Natural killer cell (primary cell): ENCODE results near the gene SLC17A2. TPM values are rescaled to one million over a fixed set of nuclear protein-coding genes. Genes with fewer than 3 reads are reported as not detected.

Experiments used
- ATAC-seq, 3 donors: fragments of 150-1000 bp in 2 of 3; fragments of 200-7000 bp in 1 of 3; cut with Tn5 transposase; 1 replicate in 1 of 3; 2 replicates in 2 of 3; pipeline ENCODE4 v1.10.0; 2021; ENCODE audit warnings: mild to moderate bottlenecking in 2 of 3, moderate library complexity in 2 of 3
- DNase-seq, 2 donors: peaks; one replicate each; pipeline versions ENCODE4 v3.0.0 to v3.0.0-alpha.2; 2013 to 2021; ENCODE audit warnings: mixed read lengths in 1 of 2
- H3K27ac ChIP-seq: one replicate; pipeline ENCODE4 v1.5.1; 2013; ENCODE audit warnings: mild to moderate bottlenecking, low read length
- H3K27me3 ChIP-seq: one replicate; pipeline ENCODE4 v1.6.1; 2013; ENCODE audit warnings: low read length; ENCODE audit not compliant: control insufficient read depth, insufficient read depth
- H3K36me3 ChIP-seq: one replicate; pipeline ENCODE4 v1.6.1; 2013; ENCODE audit warnings: low read length; ENCODE audit not compliant: control insufficient read depth, insufficient read depth
- H3K4me1 ChIP-seq: one replicate; pipeline ENCODE4 v1.6.1; 2013; ENCODE audit warnings: low read length; ENCODE audit not compliant: control insufficient read depth, insufficient read depth
- H3K4me3 ChIP-seq: one replicate; pipeline ENCODE4 v1.5.1; 2013; ENCODE audit warnings: low read length
- H3K9me3 ChIP-seq: one replicate; pipeline ENCODE4 v1.6.1; 2013; ENCODE audit warnings: low read length; ENCODE audit not compliant: control insufficient read depth, insufficient read depth
- H3K27ac Mint-ChIP-seq, 2 donors: one replicate each; pipeline ENCODE4 v1.8.0; 2022; ENCODE audit warnings: mild to moderate bottlenecking in 2 of 2, mixed read lengths in 2 of 2, moderate library complexity in 1 of 2
- H3K27me3 Mint-ChIP-seq, 2 donors: one replicate each; pipeline ENCODE4 v1.8.0; 2022; ENCODE audit warnings: low read depth in 2 of 2, mixed read lengths in 2 of 2
- H3K36me3 Mint-ChIP-seq: one replicate; pipeline ENCODE4 v1.8.0; 2022; ENCODE audit warnings: mixed read lengths
- H3K4me1 Mint-ChIP-seq, 2 donors: one replicate each; pipeline ENCODE4 v1.8.0; 2022; ENCODE audit warnings: mixed read lengths in 2 of 2
- H3K4me3 Mint-ChIP-seq: one replicate; pipeline ENCODE4 v1.8.0; 2022; ENCODE audit warnings: mild to moderate bottlenecking, moderate library complexity, mixed read lengths
- H3K9me3 Mint-ChIP-seq, 2 donors: one replicate each; pipeline ENCODE4 v1.8.0; 2022; ENCODE audit warnings: mixed read lengths in 2 of 2
- WGBS: methylation state at CpG from one replicate; pipeline ENCODE4 v1.1.7; 2013; ENCODE audit warnings: missing lambda C conversion rate; ENCODE audit not compliant: insufficient coverage; 5-methylcytosine and 5-hydroxymethylcytosine counted together
- intact Hi-C: fragments of 100-400 bp; cut with micrococcal nuclease; formaldehyde crosslinking; loops from one replicate; pipeline ENCODE4 v1.14.2; 2022
- total RNA-seq, 4 donors: library from RNA; stranded (reverse); fragments of 120-200 nt in 1 of 4; gene quantifications; one replicate each; pipeline versions ENCODE4 v1.2.3 to v1.2.4, GENCODE V29; 2013 to 2022
- TF ChIP-seq, protein P1 (sequence below): fragments of 200-600 bp; IDR thresholded peaks from one replicate; pipeline ENCODE4 v1.8.0; 2022; ENCODE audit warnings: antibody characterized with exemption

Gene SLC17A2
- total RNA-seq, 3 donors from 2014 or later (not counting 1 experiment from before 2014, with no cell fraction given): not detected

DNA sequence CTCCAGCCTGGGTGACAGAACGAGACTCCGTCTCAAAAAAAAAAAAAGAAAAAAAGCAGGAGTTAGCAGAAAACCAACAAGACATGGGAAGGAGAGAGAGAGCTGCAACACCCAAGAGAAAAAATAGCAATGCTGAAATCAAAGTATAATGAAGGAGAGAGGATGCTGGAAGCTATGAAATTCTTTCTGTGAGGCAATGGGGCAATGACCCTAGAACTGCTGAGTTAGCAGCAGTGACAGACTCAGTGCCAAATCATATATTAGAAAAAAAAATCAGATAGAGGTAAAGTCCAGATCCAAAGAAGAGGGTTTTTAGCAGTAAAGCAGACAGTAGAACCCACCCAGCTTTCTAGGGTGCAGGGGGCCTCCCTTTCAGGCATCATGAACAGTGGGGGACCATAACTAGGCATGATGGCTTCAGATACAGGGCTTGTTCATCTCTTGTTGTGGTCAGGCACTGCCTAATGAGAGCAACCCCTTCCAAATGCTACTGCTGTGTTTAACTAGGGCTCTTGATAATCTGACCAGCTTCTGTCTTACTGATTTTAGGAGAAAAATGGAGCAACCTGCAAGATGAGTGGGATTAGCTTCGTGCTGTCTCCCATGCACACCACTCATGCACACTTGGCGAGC, 26.9 kb downstream of the SLC17A2 start:
- Histone ChIP-seq H3K4me3 (no peak overlapping the region), H3K9me3 (no peaks in the 10 kb centered on the region), H3K4me1 (no peaks in the 10 kb centered on the region), H3K27ac (no peak overlapping the region), H3K36me3 (no peaks in the 10 kb centered on the region), H3K27me3 (no peaks in the 10 kb centered on the region)
- TF ChIP-seq, protein P1, sequence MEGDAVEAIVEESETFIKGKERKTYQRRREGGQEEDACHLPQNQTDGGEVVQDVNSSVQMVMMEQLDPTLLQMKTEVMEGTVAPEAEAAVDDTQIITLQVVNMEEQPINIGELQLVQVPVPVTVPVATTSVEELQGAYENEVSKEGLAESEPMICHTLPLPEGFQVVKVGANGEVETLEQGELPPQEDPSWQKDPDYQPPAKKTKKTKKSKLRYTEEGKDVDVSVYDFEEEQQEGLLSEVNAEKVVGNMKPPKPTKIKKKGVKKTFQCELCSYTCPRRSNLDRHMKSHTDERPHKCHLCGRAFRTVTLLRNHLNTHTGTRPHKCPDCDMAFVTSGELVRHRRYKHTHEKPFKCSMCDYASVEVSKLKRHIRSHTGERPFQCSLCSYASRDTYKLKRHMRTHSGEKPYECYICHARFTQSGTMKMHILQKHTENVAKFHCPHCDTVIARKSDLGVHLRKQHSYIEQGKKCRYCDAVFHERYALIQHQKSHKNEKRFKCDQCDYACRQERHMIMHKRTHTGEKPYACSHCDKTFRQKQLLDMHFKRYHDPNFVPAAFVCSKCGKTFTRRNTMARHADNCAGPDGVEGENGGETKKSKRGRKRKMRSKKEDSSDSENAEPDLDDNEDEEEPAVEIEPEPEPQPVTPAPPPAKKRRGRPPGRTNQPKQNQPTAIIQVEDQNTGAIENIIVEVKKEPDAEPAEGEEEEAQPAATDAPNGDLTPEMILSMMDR: no peak
- WGBS: 96% methylated on average over 4 of the region's 4 CpGs
- Mint-ChIP-seq H3K36me3 (no peaks in the 10 kb centered on the region), H3K4me1 (no peaks in the 10 kb centered on the region), H3K9me3 (no peaks in the 10 kb centered on the region), H3K4me3 (no peak overlapping the region), H3K27ac (no peak overlapping the region), H3K27me3 (peaks cover 9 to 21% of the 10 kb centered on the region in 2 donors)
- intact Hi-C loops: no loop called here
- DNase-seq: no peak
- no peak for ATAC-seq

DNA sequence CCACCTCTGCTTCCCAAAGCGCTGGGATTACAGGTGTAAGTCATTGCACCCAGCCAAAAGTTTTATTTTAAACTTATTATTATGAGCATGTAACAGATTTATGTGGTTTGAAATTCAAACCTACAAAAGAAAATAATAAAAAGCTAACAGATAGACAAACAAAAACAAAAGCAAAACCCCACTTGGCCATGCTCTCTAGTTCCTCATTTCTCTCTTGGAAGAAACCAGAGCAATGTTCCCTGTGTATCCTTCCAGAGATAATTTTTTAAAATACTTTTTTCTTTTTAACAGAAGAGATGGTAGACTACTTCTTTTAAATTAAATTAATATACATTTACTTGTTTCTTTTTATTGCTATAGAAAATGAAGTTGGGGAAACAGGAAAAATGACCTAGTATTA, 28.4 kb downstream of the SLC17A2 start:
- no peaks in the 10 kb centered on the region for H3K4me1 ChIP-seq
- no peak overlapping the region for H3K27ac ChIP-seq
- no peak overlapping the region for H3K27ac Mint-ChIP-seq
- ATAC-seq (no peak), DNase-seq (no peak)
- TF ChIP-seq, protein P1: no peak
- H3K9me3 Mint-ChIP-seq: no peaks in the 10 kb centered on the region
- no peaks in the 10 kb centered on the region for H3K36me3 ChIP-seq
- no peaks in the 10 kb centered on the region for H3K36me3 Mint-ChIP-seq
- intact Hi-C loops: no loop called here
- no peaks in the 10 kb centered on the region for H3K4me1 Mint-ChIP-seq
- no peak overlapping the region for H3K4me3 Mint-ChIP-seq
- H3K9me3 ChIP-seq: no peaks in the 10 kb centered on the region
- H3K27me3 ChIP-seq: no peaks in the 10 kb centered on the region
- WGBS: no CpG with 5 or more reads among the region's 1 CpG
- peaks cover 7 to 9% of the 10 kb centered on the region in 2 donors for H3K27me3 Mint-ChIP-seq
- H3K4me3 ChIP-seq: no peak overlapping the region

DNA sequence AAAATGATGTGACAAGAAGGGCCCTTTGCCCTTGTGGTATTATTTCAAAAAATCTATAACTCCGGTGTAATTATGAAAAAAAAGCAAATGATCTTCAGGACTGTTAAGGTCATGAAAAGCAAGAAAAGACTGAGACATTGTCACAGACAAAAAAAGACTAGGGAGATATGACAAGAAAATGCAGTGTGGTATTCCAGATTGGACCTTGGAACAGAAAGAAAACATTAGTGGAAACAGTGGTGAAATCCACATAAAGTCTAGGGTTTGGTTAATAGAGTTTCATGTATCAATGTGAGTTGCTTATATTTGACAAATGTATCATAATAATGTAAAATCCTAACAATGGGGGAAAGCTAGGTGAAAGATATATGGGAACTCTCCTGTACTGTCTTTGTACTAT, 29.6 kb downstream of the SLC17A2 start:
- TF ChIP-seq, protein P1: no peak
- Mint-ChIP-seq H3K4me1 (no peaks in the 10 kb centered on the region), H3K36me3 (no peaks in the 10 kb centered on the region), H3K27me3 (peaks cover 7 to 9% of the 10 kb centered on the region in 2 donors), H3K4me3 (no peak overlapping the region), H3K27ac (no peak overlapping the region), H3K9me3 (no peaks in the 10 kb centered on the region)
- DNase-seq (no peak), ATAC-seq (no peak)
- no peak overlapping the region for H3K4me3 ChIP-seq
- intact Hi-C loops: no loop called here
- H3K4me1 ChIP-seq: no peaks in the 10 kb centered on the region
- no peak overlapping the region for H3K27ac ChIP-seq
- H3K36me3 ChIP-seq: no peaks in the 10 kb centered on the region
- H3K27me3 ChIP-seq: no peaks in the 10 kb centered on the region
- 20% methylated on average over 1 of the region's 1 CpG for WGBS
- H3K9me3 ChIP-seq: no peaks in the 10 kb centered on the region
